GM21423 (cell line): Measurements from ENCODE around the gene SMG9.
"Not testable (repeated sequence)": the region's sequence is repeated elsewhere in the genome, so short reads cannot be mapped to it uniquely, and the experiment has no call there.

ENCODE experiments used
- ATAC-seq: cut with Tn5 transposase; IDR thresholded peaks from one replicate; pipeline ENCODE4 v1.9.1; 2021; ENCODE audit warnings: mild to moderate bottlenecking, moderate library complexity; ENCODE audit not compliant: unreplicated experiment

Gene SMG9

DNA sequence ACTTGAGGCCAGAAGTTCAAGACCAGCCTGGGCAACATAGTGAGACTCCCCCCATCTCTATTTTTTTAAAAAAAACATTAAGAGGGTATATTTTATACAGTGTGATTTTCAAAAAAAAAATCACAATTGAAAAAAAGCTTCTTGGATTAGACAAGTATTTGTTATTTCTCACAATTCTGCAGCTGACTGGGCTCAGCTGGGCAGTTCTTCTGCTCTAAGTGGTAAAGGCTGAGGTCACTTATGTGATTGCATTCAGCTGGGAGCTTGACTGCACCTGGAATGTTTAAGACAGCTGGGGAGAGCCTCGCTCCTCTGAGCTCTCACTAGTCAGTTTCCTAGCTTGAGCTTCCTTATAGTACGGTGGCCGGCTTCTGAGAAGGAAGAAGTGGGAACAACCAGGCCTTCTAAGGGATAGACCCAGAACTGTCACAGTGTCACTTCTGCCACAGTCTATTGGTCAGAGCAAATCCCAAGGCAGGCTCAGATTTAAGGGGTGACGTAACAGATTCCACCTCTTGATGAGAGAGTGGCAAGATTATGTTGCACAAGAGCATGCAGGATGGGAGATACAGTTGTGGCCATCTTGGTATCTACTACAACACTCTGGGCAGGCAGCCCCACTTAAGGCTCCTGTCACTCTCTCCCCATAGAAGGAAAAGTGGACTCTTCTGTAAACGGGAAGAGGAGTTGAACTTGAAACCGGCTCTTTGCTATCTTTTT lies 58.6 kb downstream of the SMG9 start:
- no peak for ATAC-seq

DNA sequence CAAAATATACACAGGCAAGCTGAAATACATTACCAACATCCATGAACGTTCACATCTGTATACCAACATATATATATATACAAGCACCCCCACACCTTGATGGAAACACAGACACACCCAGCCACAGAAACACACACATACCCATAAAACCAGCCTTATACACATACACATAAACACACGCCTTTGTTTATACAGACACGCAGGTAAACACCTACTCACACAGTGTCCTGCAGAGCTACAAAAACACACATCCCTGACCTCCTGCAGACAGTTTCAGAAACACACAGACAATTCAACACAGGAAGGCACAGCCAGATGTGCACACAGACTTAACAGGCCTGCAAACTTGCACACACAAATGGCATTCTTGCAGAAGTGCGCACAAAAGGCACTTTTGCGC lies 60.2 kb downstream of the SMG9 start:
- no peak for ATAC-seq

DNA sequence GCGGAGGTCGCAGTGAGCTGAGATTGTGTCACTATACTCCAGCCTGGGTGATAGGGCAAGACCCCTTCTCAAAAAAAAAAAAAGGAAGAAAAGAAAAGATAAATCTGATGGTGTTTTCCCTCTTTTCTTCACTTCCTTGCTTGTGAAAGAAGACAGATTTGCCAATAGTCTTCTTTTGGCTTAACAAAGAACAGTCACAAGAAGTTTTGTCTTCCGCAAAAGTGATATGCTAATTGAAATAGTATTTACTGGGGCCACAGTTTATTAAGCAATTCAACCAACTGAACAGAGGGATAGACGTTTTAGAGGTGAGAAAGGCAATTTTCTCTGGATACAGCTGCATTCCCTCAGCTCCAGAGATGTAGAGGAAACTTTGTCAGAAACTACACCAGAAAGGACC lies 61.9 kb downstream of the SMG9 start:
- no peak for ATAC-seq

GRCh38 chr19:43692385-43692784 lies 62.4 kb downstream of the SMG9 start:
- ATAC-seq, result no peak

DNA sequence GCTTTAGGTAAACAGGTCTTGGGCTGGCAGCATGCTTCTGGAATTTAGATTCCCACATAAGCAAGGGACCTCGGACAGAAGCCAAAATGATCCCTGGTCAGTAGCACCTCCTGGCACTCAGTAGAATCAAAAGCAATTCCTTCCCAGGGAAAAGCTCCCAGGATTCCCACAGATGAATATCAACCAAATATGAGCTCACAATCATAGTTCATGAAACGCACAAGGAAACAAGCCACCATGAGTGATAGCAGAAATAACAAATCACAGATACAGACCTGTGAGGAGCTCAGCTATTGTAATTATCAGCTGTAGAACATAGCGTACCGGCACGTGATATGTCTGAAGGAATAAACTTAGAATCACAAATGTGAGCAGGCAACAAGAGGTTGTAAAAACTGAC lies 63.0 kb downstream of the SMG9 start:
- ATAC-seq, result no peak

GRCh38 chr19:43690890-43691289 lies 63.9 kb downstream of the SMG9 start:
- ATAC-seq, result no peak

GRCh38 chr19:43690444-43690843 lies 64.3 kb downstream of the SMG9 start:
- no peak for ATAC-seq

GRCh38 chr19:43688059-43688701 lies 66.6 kb downstream of the SMG9 start:
- ATAC-seq, result no peak

- no peak for ATAC-seq
These were observed 67.1 kb downstream of the SMG9 start for GRCh38 chr19:43687660-43687997.

DNA sequence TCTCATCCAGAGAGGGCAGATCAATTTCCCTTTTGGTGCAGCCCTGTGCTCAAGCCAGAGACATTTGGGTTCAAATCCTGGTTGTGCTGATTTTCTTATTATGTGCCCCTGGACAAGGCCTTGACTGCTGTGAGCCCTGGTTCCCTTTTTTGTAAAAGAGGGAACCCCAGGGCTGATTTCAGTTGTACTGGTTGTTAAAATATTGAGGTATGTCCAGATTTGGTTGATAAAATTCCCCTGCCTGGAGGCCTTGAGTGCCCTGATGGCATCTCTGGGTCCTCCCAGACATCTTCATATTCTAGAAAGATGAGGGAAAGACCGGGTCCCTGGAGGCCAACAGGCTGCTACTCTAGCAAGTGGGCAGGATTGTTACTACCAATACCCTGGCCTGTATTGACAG lies 70.4 kb downstream of the SMG9 start:
- no peak for ATAC-seq

GRCh38 chr19:43683905-43684304 lies 70.9 kb downstream of the SMG9 start:
- ATAC-seq, result no peak

- ATAC-seq, result no peak
These were observed 71.7 kb downstream of the SMG9 start for GRCh38 chr19:43682824-43683661.

- ATAC-seq, result not testable (repeated sequence)
These were observed 72.5 kb downstream of the SMG9 start for GRCh38 chr19:43682269-43682668.

DNA sequence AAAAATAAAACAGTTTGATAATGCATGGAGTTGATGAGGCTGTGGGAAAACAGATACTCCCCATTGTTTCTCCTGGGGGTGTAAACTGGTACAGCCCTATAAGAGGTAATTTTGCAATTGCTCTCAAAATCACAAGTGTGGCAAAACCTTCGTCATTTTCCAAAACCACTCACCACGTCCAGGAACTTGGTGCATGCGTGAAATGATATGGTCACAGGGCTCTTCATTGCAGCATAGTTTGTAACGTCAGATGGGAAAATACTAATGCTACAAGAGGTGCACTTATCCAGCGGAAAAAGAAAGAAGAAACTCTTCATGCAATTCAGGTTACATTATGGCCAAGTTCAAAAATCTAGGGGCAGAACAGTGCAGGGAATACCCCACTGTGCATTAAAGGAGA lies 72.9 kb downstream of the SMG9 start:
- no peak for ATAC-seq

DNA sequence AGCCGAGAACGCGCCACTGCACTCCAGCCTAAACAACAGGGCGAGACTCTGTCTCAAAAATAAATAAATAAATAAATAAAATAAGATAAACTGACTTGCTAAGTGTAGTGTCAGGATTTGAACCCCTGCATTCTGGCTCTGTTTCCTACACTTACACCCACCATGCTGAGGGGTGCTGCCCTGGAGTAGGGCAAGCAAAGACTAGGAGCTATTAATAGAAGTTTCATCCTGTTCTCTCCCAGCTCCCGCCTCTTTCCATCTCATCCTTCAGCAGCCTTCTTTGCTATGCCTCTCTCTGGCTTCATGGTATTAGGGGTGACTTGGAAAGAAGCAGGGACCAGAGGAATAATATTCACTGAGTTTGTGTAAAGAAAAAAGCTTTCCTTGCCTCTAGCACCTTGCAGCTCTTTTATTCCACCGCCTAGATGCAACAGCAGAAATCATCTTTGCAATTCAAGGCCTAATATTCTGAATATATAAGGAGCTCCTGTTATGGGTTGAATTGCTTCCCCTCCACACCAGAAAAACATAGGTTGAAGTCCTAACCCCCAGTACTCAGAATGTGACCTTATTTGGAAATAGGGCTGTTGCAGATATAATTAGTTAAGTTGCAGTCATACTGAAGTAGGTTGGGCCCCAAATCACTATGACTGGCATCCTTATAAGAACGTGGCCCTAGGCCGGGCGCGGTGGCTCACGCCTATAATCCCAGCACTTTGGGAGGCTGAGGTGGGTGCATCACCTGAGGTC lies 76.1 kb downstream of the SMG9 start:
- ATAC-seq, result no peak
